ENCODE measurements around the gene COMMD1.
"Not testable (repeated sequence)": the region's sequence is repeated elsewhere in the genome, so short reads cannot be mapped to it uniquely, and the experiment has no call there.

COMMD1 gene

DNA sequence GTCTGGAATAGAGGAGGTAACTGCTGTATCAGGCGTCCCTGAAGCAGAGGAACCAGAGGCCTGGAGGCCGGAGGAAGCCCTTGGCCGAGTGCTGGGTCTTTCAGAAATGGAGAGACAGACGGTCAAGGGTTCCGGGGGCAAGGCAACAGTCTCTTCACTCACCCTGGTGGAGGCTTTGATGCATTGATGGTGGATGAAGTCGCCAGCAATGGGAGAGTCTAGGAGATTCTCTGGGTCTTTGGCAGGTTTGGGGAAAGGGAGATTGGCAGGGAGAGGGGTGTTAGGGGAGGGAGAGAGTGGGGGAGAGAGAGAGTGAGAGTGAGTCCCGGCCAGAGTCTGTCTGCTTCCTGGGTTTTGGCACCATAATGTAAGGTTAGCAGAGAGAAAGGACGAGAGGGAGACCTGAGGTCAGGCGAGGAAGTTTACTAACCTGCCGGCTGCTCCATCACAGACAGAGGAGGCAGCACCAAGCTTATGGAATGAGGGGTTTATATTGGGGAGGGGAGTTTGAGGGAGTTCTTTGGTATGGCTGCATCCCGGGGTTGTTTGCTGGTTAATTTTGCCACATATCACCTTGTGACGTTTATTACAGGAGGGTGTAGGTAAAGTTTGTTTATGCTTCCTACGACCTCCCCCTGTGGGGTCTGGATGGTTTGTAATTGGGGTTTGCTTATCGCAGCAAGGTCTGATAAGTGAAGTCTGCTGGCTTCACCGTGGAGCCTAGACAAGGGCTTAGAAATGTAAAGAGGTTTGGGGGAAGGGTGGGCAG is 19.6 kb downstream of the COMMD1 start:
- DNase-seq (ENCODE audit: low spot score) = no peak

DNA sequence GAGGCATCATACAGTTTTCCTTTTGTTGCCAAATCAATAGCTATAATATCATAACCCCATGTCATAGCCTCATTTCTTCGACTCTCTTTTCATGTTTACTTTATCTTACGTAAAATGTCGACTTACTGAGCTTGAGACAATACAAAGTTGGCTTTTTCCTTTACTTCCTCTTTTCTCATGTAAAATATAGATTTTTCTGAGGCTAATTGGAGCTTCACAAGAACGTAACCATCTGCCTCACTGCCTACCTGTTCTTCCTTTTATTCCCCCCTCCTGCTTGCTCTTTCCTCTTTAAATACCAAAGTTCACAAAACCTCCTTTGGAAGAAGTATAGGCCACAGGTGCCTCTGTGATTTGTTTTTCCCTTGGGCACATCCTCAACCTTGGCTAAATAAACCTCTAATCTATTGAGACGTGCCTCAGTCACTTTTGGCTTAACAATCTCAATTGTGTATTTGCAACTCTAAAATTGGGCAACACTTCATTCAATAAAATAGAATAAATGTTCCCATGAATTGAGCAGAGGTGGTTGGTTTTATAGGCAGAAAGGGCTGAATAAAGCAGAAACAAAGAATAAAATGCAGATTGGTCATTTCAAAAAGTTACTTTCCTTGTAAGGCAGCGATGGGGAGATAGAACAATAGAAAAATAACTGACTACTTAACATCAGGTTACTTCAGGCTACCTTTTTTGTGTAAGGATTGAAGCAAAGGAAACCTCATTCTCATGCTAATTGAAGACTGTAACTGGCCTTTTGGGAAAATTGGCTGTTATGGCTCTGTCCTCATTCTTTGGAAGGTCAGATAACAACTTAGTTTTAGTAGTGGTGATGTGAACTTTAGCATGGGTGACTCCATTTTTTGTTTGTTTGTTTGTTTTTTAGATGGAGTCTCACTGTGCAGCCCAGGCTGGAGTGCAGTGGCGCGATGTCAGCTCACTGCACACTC is 21.3 kb downstream of the COMMD1 start:
- DNase-seq (ENCODE audit: low spot score) = no peak

DNA sequence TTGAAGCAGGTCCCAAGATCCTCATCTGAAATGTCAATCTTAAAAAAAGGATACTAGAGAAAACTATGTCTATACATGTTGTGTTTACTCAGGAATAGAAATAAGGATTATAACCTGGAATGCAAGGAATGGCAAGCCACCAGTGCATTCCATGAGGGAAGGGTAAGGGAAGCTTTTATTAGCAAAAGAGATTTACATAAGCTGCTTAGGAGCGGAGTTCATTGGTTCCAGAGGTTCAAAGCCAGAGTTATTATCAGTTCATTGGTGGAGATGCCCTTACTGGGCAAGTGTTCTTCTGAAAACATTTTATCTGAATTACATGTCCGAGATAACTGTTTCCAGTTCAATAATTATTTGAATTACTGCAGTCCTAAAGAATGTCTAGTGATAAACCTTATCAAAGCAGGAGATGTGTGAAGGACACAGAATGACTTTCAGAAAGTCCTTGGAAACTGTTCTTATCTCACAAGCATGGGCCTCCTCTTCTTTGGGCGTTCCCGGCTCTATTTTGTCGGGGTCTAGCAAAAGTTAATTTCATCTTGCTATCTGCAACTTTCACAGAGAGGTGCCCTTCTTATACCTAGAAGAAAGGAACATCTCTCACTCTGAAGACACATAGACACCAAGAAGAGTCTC is 23.5 kb downstream of the COMMD1 start:
- DNase-seq (ENCODE audit: low spot score) = no peak

DNA sequence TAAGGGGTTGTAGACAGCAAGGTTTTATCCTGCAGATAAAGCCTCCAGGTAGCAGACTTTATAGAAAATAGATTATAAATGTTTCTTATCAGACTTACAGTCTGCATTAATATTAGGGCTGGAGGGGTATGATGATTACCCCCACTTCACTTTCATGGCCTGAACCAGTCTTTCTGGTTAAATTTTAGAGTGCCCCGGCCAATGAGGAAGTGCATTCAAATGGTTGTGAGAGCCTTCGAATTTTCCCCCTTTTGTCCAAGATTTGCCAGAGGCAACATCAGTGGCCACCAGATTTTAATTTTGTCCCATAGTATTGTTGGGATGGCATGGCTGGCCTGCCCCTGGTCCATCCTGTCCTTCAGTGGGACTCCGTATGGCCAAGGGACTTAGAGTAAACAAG is 31.6 kb downstream of the COMMD1 start:
- DNase-seq (ENCODE audit: low spot score) = no peak

DNA sequence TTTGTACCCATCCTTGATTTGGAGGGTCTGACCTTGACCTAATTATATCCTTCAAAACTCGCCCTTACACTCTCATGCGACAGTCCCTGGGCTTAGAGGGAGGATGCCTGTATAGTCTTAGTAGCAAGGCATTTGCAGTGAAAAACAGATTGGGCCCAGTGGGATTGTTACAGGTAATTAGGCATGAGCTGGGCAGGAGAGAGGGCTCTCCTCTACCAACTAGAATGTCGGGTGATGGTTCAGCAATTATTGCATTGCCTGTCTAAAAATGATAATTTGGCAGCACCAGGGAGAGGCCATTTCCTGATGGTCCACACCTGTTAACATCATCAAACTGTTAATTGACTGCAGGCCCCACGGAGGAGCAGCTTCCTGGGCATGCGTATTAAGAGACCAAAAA is 32.4 kb downstream of the COMMD1 start:
- no peak for DNase-seq (ENCODE audit: low spot score)

DNA sequence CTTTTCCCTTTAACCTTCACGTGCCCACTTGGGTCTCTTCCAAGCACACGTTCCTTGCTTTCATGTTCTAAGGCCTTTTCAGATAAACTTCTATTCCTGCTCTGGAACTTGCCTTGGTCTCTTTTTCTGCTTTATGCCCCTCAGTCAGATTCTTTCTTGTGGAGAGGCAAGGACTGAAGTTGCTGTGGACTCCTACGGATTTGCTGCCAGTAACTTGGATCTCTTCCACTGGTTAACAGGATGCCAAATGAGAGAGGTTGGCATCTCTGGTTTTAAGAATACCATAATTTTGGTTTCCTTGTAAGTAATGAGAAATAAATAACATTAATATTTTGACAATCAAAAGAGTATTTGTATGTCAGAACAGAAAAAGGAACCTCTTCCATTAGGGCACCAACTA is 33.0 kb downstream of the COMMD1 start:
- no peak for DNase-seq (ENCODE audit: low spot score)

DNA sequence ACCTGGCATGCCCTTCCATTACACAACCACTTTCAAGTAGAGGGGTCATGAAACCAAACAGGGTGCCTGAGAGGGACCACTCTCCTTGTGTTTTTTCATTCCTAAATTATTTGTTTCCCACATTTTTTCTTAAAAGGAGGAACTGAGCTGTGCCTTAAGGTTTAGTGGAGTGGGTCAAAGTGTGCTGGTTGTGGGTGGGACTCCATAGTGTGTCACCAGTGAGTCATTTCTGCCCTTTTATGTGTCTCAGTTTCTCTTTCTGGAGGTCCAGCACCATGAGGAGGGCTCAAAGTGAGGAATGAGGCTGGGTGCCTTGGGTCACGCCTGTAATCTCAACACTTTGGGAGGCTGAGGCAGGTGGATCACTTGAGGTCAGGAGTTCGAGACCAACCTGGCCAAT is 37.8 kb downstream of the COMMD1 start:
- DNase-seq (ENCODE audit: low spot score) = no peak

DNA sequence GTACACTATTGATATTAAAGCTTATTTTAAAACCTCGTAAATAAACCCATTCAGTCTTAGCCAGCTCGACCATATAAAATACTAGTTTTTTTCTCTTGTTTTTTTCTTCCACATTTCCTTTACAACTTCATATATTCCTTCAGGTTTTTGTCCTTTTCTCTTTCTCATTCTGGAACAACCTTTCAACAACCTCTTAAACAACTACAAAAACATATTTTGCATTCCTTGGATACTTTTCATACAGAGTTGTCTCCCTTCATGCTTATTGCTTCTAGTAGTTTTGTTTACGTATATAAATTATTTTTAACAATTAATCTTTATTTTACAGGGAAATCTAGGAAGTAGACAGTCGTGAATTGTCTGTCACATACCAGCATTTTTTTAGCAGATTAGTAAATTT is 41.2 kb downstream of the COMMD1 start:
- no peak for DNase-seq (ENCODE audit: low spot score)

DNA sequence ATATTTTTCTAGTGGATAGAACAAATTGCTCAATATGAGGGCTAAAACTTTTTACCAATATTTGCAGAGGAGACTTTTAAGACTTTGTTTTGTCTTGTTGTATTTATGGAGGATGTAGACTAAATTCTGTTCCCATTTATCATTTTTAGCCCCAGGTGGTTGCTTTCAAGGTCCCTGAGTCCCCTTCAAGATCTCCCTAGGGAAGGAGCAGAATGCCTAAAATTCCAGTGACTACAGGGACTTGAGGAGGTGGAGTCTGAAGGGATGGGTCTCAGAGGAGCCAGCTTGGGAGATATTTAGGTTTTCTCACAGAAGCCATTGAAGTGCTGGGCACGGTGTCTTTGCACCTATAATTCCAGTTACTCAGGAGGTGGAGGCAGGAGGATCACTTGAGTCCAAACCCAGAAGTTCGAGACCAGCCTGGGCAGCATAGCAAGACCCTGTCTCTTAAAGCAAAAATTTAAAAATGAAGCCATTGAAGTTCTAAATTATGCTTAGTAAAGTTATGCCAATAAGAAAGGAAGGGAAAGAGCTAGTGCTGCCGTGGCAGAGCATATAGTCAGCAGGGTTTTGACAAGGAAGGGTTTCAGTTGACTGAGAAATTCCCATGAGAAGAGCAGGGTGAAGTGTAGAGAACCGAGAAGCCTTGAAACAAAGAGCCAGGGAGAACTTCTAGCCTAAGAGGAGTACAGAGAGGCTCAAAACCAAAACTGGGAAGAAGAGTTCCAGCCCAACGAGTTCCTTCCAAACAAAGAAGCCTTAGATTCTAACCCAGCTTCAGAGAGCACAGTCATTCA is 43.4 kb downstream of the COMMD1 start:
- DNase-seq (ENCODE audit: low spot score) = no peak

DNA sequence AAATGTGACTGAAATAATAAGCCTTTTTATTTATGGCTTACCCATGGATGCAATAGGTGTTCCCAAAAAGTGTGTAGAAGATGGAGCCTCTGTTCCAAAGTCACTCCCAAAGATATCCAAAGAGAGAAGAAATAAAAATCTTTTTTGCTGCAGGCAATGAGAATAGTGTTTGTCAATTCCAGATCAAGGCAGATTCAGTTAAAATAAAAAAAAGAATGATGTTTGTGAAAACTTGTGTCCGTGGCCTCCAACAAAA is 43.9 kb downstream of the COMMD1 start:
- DNase-seq (ENCODE audit: low spot score) = no peak

DNA sequence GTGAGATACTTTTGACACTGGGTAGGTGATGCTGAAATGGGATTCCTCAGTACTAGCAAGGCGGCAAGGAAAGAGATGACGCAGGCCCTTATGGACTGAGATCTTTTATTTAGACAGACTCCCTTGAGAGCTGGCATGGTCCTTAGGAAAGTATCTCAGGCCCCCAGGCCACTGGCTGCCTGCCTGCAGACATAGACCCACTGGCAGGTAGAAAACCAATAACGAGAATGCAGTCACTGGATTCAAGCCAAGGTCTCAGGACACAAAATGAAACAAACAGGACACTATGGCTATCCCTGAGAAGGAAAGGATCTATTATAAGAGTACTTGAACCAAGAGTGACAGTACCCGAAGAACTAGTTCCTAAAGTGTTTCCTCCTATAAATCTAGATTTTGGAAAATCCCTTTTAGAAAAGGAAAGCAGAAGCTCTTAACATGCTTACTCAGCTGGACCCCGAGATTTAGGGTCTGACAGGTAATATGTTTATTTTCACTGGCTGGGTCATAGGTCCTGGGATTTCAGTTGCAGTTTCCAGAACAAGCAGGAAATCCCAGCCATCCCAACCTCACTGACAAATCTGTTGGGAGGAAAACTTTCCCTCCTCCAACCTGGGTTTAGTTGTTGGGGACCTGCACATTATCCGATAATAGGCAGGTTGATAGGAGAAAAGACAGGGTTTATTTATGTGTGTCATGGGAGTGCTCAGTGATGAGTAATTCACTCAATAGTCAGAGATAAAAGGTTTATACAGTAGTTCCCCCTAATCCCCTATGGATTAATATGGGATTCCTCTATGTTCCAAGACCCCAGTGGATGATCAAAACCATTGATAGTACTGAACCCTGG is 44.5 kb downstream of the COMMD1 start:
- no peak for DNase-seq (ENCODE audit: low spot score)

DNA sequence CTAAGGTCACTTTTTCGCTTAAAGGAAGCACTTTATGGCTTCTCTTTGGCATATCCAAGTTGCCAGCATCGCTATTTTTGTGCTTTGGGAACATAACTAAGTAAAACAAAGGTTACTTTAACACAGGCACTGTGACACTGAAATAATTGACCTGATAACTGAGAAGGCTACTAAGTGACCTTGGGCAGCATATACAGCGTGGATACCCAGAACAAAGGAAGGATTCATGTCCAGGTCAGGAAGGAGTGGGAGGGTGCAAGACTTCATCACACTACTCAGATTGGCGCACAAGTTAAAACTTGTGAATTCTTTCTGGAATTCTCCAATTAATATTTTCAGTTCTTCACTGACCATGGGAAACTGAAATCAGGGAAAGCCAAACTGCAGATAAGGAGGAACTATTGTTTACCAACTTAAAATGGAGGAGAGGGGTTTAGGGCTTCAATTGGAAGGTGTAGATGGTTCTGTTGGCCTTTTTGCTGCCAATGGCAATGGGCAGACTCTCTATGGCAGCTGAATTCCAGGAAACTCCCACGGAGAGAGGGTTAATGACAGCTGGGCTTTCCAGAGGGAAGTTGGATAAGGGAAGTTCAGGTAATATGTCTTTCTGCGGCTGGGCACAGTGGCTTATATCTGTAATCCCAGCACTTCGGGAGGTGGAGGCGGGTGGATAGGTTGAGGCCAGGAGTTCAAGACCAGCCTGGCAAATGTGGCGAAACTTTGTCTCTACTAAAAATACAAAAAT is 45.3 kb downstream of the COMMD1 start:
- no peak for DNase-seq (ENCODE audit: low spot score)

DNA sequence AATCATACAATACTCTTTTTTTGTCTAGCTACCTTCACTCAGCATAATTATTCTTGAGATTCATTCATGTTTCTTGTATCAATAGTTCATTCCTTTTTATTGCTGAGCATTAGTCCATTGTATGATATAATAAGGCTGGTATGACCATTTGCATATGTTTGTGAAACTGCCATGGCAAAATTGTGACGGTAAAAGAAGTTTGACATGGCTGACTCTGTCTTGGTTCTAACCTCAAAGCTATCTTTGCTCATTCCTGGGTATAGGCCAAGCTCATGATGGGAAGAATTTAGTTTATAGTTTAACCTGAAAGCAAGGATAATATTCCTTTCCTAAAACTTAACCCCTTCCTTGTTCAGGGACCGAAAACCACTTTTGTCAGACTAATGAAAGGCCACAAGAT is 46.4 kb downstream of the COMMD1 start:
- peak; percentile 16 for DNase-seq (ENCODE audit: low spot score)

DNA sequence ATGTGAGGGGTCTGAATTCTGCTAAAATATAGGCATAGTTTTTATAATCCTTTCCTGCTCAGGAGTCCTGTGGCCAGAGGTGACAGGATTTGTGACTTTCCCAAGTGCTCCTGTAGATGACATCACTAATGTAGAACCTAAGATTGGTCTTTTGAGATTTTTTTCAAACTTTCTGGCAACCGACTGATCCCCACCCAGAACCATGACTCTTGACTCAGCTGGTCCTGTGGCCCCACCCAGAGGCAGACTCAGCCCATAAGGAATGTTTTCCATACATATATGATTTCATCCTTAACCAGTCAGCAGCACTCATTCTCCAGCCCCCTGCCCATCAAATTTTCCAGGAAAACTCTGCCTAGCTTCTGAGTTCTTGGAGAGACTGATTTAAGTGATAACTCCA is 46.8 kb downstream of the COMMD1 start:
- no peak for DNase-seq (ENCODE audit: low spot score)

DNA sequence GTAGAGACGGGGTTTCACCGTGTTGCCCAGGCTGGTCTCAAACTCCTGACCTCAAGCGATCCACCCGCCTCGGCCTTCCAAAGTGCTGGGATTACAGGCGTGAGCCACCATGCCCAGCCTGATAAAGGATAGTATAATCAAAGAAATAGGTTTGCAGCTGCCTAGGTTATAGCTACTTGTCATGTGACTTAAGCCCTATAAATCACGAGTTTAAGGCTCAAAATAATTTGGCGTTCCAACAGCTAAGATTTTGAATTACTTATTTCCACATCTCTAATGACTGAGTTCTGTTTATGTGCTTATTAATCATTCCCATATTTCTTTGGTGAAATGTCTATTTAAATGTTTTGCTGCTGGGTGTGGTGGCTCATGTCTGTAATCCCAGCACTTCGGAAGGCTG is 49.4 kb downstream of the COMMD1 start:
- not testable (repeated sequence) for DNase-seq (ENCODE audit: low spot score)

DNA sequence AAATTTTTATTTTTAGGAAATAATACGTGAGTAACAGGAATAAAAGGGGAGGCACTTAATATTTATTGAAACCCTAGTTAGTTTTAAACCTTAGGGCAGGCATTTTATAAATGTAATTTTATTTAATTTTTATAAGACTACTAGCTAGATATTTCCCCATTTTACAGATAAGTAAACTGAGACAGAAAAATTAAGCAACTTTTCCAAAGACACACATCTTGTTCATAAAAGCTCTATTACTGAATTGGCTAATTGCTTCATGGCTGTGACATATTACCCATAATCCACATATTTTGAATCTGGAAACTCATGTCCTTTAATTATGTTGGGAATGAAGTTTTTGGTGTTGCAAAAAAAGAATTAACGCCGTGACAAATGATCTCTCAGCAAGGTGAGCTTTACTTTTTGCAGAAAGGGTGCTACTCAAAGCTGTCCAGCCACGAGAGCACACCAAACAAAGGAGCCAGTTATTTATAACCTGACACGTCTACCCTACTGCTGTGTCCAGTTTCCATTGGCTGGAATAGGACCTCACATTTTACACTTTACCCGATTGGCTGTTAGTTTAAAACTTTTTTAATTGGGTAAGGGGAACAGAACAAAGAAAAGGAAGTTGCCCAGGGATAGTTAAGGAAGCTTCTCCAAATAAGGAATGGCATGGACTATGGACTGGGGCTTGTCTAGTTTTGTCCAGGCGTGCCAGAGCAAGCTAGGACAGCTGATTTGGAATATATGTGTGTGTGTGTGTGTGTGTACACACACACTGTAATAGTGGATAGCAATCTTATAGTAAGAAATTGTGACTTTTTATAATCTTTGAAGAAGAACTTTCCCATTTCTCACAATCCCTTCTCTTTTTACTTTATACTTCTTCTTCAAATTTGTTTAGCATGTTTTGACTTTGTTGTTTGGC is 54.2 kb downstream of the COMMD1 start:
- no peak for DNase-seq (ENCODE audit: low spot score)

DNA sequence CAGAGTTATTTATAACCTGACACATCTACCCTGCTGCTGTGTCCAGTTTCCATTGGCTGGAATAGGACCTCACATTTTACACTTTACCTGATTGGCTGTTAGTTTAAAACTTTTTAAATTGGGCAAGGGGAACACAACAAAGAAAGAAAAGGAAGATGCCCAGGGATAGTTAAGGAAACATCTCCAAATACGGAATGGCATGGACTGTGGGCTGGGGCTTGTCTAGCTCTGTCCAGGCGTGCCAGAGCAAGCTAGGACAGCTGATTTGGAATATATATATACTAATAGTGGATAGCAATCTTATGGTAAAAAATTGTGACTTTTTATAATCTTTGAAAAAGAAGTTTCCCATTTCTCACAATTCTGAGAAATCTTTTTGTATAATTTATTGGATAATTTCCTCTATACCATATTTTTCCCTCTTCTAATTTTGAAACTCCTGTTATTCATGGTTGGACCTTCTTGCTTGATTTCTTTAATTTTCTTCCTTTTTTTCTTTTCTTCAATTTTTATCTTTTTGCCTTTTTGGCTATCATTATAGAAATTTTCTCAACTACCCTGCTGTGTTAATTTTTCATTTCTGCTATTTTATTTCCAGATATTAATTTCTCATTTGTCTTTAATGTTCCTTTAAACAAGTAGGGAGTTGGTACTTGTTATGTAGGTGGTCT is 55.9 kb downstream of the COMMD1 start:
- DNase-seq (ENCODE audit: low spot score) = no peak

DNA sequence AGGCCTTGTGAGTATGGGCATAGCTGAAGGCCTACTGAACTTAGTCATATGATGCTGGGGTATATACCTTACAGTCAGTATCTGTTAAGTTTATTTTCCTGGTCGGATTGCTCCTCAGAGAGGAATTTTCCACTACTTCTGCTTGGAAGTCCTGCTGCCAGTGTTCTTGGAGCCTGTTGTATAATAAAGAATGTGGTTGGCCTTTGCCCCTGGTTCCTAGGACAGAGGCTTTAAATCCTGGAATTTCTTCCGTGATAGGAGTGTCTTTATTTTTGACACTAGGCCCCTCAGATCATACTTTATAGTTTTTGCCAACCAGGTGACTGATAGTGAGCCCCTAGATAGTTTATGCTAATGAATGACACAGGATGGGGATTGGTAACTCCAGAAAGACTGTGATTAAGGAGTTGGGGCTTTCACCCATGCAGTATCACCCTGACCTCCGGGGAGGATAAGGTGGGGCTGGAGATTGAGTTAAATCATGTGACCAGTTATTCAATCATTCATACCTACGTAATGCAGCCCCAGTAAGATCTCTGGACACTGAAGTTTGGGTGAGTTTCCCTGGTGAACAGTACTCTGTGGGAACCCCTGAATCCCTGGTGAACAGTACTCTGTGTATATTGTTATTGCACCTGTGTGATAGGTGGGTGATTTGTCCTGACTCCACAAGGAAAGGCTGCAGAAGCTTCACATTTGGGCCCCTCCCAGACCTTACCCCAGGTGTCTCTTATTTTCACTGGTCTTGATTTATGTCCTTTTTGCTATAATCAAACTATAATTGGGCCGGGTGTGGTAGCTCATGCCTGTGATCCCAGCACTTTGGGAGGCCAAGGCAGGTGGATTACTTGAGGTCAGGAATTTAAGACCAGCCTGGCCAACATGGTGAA is 56.9 kb downstream of the COMMD1 start:
- DNase-seq (ENCODE audit: low spot score) = peak; percentile 37
